ENCODE results near the gene SMPD4. TPM values are rescaled to one million over a fixed set of nuclear protein-coding genes. Genes with fewer than 3 reads are reported as not detected.
"Not testable (repeated sequence)": the region's sequence is repeated elsewhere in the genome, so short reads cannot be mapped to it uniquely, and the experiment has no call there.

The SMPD4 gene
- total RNA-seq, 2 experiments from 2014 or later = 56.5 to 58.2 TPM

- H3K36me3 Mint-ChIP-seq (ENCODE audit: low read depth); H3K27me3 Mint-ChIP-seq; CTCF ChIA-PET; H3K27ac Mint-ChIP-seq; DNase-seq; H3K4me1 Mint-ChIP-seq; H3K4me3 Mint-ChIP-seq; H3K9me3 Mint-ChIP-seq; POLR2A ChIA-PET: not testable (repeated sequence)
Observed at GRCh38 chr2:130138841-130139251, 42.6 kb downstream of the SMPD4 start.

GRCh38 chr2:130138326-130138725 is 43.1 kb downstream of the SMPD4 start:
- H3K4me3 Mint-ChIP-seq; CTCF ChIA-PET; H3K36me3 Mint-ChIP-seq (ENCODE audit: low read depth); DNase-seq; H3K27ac Mint-ChIP-seq; H3K9me3 Mint-ChIP-seq; H3K4me1 Mint-ChIP-seq; POLR2A ChIA-PET; H3K27me3 Mint-ChIP-seq: not testable (repeated sequence)

- H3K36me3 Mint-ChIP-seq (ENCODE audit: low read depth); CTCF ChIA-PET; H3K4me3 Mint-ChIP-seq; H3K4me1 Mint-ChIP-seq; POLR2A ChIA-PET; DNase-seq; H3K27ac Mint-ChIP-seq; H3K9me3 Mint-ChIP-seq; H3K27me3 Mint-ChIP-seq: not testable (repeated sequence)
Observed at GRCh38 chr2:130137118-130137517, 44.3 kb downstream of the SMPD4 start.

GRCh38 chr2:130136546-130136945 is 44.9 kb downstream of the SMPD4 start:
- POLR2A ChIA-PET; H3K4me1 Mint-ChIP-seq; H3K9me3 Mint-ChIP-seq; H3K4me3 Mint-ChIP-seq; CTCF ChIA-PET; H3K27ac Mint-ChIP-seq; H3K36me3 Mint-ChIP-seq (ENCODE audit: low read depth); DNase-seq: not testable (repeated sequence)
- H3K27me3 Mint-ChIP-seq = peaks cover 10% of the 10 kb centered on the region

- H3K27me3 Mint-ChIP-seq = peaks cover 10% of the 10 kb centered on the region
- H3K9me3 Mint-ChIP-seq = no peaks in the 10 kb centered on the region
- POLR2A ChIA-PET = no interaction called here
- no peaks in the 10 kb centered on the region for H3K36me3 Mint-ChIP-seq (ENCODE audit: low read depth)
- H3K27ac Mint-ChIP-seq = no peak overlapping the region
- H3K4me1 Mint-ChIP-seq = no peaks in the 10 kb centered on the region
- no peak for DNase-seq
- CTCF ChIA-PET = no interaction called here
- H3K4me3 Mint-ChIP-seq = no peak overlapping the region
Observed at GRCh38 chr2:130135692-130136541, 45.5 kb downstream of the SMPD4 start.

GRCh38 chr2:130129120-130129829 is 52.1 kb downstream of the SMPD4 start, which contains the start of gene POTEF:
TSS of gene POTEF (minus strand) at chr2:130129222. CDS start at chr2:130120515, 8,707 bp downstream.
- DNase-seq; CTCF ChIA-PET; H3K27ac Mint-ChIP-seq; POLR2A ChIA-PET; H3K9me3 Mint-ChIP-seq; H3K36me3 Mint-ChIP-seq (ENCODE audit: low read depth); H3K4me3 Mint-ChIP-seq; H3K4me1 Mint-ChIP-seq: not testable (repeated sequence)
- H3K27me3 Mint-ChIP-seq = peaks cover 11% of the 10 kb centered on the region

DNA sequence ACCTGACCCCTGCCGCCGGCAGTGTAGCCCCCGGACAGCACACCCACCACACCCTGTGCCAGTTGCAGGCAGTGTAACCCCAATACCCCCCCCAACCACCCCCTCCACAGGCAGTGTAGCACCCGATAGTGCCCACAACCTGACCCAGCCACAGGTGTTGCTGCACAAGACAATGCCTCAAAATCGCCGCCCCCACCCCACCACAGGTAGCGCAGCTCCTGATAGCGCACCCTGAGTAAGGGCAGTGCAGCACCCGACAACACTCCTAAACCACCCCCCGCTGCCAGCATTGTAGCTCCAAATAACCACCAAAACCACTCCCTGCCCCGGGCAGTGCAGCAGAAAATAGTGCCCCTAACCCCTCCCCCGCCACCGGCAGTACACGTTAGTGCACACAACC is 52.9 kb downstream of the SMPD4 start:
- POLR2A ChIA-PET; CTCF ChIA-PET; H3K27ac Mint-ChIP-seq; H3K36me3 Mint-ChIP-seq (ENCODE audit: low read depth); H3K9me3 Mint-ChIP-seq; H3K4me1 Mint-ChIP-seq; H3K4me3 Mint-ChIP-seq; H3K27me3 Mint-ChIP-seq; DNase-seq: not testable (repeated sequence)

DNA sequence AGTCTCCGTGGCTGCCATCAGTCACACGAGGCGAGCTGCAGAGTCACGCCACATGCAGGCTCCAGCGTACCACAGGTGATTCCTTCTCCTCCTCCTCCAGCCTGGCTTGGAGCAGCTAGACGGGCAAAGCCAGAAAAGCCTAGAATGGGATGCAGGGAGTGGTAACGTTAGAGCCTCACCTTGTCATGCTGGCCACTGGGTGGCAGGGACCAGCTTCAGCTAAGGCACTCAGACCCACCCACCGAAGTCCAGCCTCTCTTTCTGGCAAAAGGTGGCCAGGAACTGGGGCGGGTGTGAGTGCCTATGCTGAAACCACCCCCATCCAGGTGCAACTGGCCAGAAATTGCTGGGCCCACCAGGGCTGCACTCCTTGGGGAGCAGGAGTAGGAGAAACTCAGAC is 53.7 kb downstream of the SMPD4 start:
- CTCF ChIA-PET; H3K4me3 Mint-ChIP-seq; H3K9me3 Mint-ChIP-seq; H3K4me1 Mint-ChIP-seq; H3K27ac Mint-ChIP-seq; H3K27me3 Mint-ChIP-seq; POLR2A ChIA-PET; DNase-seq; H3K36me3 Mint-ChIP-seq (ENCODE audit: low read depth): not testable (repeated sequence)

GRCh38 chr2:130120924-130121323 is 60.5 kb downstream of the SMPD4 start:
- H3K27me3 Mint-ChIP-seq, H3K9me3 Mint-ChIP-seq: not testable (repeated sequence)

GRCh38 chr2:130102597-130103363 is 78.6 kb downstream of the SMPD4 start:
- CTCF ChIA-PET; DNase-seq; POLR2A ChIA-PET; H3K27ac Mint-ChIP-seq; H3K27me3 Mint-ChIP-seq; H3K4me1 Mint-ChIP-seq; H3K36me3 Mint-ChIP-seq (ENCODE audit: low read depth); H3K4me3 Mint-ChIP-seq; H3K9me3 Mint-ChIP-seq: not testable (repeated sequence)

More at GRCh38 chr2:130120924-130121323, 60.5 kb downstream of the SMPD4 start:
- H3K4me1 Mint-ChIP-seq; H3K27ac Mint-ChIP-seq; DNase-seq; H3K4me3 Mint-ChIP-seq; POLR2A ChIA-PET; CTCF ChIA-PET; H3K36me3 Mint-ChIP-seq (ENCODE audit: low read depth): not testable (repeated sequence)

Other genes with a start within 250 kb of the SMPD4 start
- under 1 TPM in 1 of 2 experiments, not detected in 1; 0.10 TPM for gene RAB6C, start 201.9 kb downstream of the SMPD4 start, total RNA-seq
- gene POTEF, start 52.4 kb downstream of the SMPD4 start, total RNA-seq = not detected
- gene CCDC74B, start 36.5 kb downstream of the SMPD4 start, total RNA-seq = 1 to 10 TPM in 1 of 2 experiments, under 1 TPM in 1; 0.88 to 1.6 TPM
- gene MZT2B, start 660 bp upstream of the SMPD4 start, total RNA-seq = 100 to 1,000 TPM; 414 to 422 TPM
- not detected for gene TUBA3E, start 16.8 kb upstream of the SMPD4 start, total RNA-seq
- gene IMP4, start 161.3 kb upstream of the SMPD4 start, total RNA-seq = 10 to 100 TPM; 57.7 to 58.9 TPM
- 10 to 100 TPM; 98.0 to 98.6 TPM for gene PTPN18, start 174.5 kb upstream of the SMPD4 start, total RNA-seq

All from activated CD4-positive, alpha-beta memory T cell treated with anti-CD3 and anti-CD28 coated beads, Interleukin-2, amount 10 ng/mL, durations not matched to agents 7 days and 5 days (primary cell).